HG03575 (cell line): ENCODE data around the gene DUS2.
A peak's percentile ranks its signal among the peaks of the same experiment; 100 is the strongest.

Experiments used
- ATAC-seq: cut with Tn5 transposase; IDR thresholded peaks from one replicate; pipeline ENCODE4 v1.9.1; 2021; ENCODE audit not compliant: unreplicated experiment, insufficient number of reproducible peaks, low FRiP score; ENCODE audit errors: extremely low read depth

Gene DUS2

DNA sequence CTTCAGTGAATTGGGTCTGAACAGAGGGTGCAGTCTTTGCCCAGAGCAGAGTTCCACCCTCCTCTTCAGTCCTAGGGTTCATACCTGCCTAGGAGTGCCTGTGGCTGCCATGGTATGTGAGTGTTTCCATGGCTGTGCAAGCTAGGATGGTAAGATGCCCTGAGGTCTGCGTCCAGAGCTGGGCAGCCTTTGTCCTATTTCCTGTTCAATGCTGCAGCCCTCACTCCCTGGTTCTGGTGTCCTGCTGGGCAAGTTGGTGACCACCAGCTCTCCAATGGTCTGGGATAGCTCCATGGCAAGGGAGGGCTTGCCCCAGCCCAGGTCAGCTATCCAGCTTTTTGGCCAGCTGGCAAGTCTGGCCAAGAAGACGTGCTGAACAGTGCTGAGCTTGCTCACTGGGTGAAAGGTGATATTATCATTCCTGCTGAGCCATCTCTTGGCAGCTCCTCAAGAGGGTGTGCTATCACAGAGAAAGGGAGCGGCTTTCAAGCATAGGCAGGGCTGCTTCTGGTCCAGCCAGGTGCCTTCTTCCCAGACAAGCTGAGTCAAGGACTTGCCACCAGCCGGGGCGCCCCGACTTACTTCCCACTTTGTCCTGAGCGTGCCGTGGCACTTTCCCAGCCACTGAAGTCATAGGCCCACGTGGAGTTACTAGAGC, 49.1 kb downstream of the DUS2 start:
- no peak for ATAC-seq

GRCh38 chr16:68073902-68074760, 51.0 kb downstream of the DUS2 start:
- ATAC-seq: no peak

DNA sequence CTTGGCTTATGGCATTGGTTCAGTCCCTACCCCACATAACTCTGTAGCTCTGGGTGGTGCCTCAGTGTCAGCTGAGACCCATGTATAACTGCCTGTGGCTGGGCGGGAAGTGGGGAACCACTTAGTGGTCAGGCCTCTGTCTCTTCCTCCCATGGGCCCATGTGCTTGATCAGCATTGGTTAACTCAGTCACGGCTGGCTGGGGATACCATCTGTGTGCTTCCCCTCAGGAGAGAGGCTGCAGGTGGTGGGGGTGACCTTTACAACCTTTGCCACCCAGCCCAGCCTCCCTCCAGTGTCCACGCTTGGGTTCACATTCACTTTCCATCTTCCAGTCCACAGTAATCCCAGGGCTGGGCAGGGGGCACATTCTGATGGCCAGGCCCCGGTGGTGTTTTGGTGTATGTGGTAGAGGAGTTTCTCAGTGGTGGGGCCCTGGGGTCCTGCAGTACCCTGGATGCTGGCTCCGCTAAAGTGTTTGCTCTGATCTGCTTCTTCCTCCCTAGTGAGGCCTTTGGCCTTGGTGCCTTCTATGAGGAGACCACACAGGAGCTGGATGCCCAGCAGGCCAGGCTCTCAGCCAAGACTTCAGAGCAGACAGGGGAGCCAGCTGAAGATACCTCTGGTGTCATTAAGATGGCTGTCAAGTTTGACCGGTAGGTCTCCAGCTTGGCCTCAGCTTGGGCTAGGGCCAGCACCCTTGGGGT, 51.9 kb downstream of the DUS2 start:
- peak; percentile 26 for ATAC-seq

DNA sequence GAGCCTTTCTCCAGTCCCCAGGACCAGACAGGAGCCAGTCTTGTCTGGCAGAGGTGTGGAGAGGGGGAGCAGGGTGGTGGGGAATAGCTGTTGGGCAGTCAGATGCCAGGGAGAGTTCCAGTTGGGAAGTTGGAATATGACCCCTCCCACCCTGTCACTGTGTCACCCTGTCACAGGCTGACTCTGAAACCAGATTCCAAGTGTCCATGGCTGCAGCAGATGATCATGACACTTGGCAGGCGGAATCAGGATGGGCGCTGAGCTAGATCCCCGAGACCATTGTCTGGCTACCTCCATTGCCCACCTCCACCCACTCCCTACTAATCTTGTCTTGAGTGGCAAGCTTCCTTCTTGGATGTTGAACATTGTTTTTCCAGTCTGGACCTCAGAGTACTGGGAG, 52.9 kb downstream of the DUS2 start:
- no peak for ATAC-seq

GRCh38 chr16:68076560-68076959, 53.5 kb downstream of the DUS2 start:
- ATAC-seq: no peak

- no peak for ATAC-seq
These were observed 55.0 kb downstream of the DUS2 start for GRCh38 chr16:68077866-68078700.

DNA sequence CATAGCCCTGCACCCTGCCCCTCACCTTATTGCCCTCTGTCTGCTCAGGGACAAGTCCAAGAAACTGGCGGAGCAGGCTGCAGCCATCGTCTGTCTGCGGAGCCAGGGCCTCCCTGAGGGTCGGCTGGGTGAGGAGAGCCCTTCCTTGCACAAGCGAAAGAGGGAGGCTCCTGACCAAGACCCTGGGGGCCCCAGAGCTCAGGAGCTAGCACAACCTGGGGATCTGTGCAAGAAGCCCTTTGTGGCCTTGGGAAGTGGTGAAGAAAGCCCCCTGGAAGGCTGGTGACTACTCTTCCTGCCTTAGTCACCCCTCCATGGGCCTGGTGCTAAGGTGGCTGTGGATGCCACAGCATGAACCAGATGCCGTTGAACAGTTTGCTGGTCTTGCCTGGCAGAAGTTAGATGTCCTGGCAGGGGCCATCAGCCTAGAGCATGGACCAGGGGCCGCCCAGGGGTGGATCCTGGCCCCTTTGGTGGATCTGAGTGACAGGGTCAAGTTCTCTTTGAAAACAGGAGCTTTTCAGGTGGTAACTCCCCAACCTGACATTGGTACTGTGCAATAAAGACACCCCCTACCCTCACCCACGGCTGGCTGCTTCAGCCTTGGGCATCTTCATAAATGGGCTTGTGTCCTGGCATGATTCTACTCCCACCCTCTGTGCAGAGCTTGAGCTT, 55.8 kb downstream of the DUS2 start:
- no peak for ATAC-seq

DNA sequence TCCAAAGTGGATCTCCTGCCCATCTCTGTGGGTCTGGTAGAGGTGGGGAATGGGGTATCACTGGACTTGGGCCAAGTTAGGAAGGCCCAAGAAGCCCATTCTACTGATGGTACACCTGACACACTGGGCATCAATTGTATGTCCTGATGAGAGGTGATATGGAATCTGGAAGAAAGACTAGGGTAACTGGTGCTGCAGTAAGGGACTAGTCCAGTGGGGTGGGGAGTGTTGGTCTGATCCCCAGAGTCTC, 56.2 kb downstream of the DUS2 start:
- ATAC-seq: no peak

GRCh38 chr16:68079626-68080344, 56.7 kb downstream of the DUS2 start:
- ATAC-seq: no peak

DNA sequence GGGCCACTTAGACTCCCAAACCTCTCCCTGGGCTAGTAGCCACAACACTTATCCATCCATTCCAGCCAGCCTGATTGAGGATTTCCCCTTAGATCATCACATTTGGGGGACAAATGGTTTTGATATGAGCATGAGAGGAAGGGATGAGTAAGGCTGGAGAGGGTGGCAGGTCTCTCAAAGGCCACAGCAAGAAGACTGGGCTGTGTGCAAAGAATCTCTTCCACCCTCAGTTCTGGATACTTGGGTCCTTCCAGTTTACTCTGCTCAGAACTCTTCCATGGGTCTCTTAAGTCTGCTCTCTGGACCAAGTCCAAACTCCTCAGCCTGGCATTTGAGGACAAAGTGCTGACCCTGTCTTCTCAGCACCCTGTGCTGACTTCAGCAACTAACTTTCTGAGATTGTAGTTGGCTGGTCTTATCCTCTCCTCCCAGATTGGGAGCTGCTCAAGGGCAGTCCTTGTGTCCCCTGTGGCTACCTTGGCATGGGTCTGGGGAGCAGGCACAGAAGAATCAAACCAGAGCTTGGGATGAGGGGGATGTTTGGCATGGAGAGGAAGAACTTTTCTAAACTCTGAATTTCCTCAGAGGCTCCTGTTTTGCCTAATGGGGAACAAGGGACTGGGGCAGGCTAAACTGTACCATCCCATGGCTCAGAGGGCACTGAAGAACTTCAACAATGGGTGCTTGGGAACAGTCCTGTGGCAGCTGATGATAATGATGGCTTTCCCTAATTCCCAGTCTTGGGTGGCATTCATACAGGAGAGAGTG, 59.0 kb downstream of the DUS2 start:
- no peak for ATAC-seq

GRCh38 chr16:68082629-68083238, 59.6 kb downstream of the DUS2 start:
- ATAC-seq: no peak

- no peak for ATAC-seq
These were observed 60.2 kb downstream of the DUS2 start for GRCh38 chr16:68083239-68083781.

- ATAC-seq: no peak
These were observed 60.9 kb downstream of the DUS2 start for GRCh38 chr16:68083861-68084503.

- ATAC-seq: no peak
These were observed 61.6 kb downstream of the DUS2 start for GRCh38 chr16:68084504-68085258.

DNA sequence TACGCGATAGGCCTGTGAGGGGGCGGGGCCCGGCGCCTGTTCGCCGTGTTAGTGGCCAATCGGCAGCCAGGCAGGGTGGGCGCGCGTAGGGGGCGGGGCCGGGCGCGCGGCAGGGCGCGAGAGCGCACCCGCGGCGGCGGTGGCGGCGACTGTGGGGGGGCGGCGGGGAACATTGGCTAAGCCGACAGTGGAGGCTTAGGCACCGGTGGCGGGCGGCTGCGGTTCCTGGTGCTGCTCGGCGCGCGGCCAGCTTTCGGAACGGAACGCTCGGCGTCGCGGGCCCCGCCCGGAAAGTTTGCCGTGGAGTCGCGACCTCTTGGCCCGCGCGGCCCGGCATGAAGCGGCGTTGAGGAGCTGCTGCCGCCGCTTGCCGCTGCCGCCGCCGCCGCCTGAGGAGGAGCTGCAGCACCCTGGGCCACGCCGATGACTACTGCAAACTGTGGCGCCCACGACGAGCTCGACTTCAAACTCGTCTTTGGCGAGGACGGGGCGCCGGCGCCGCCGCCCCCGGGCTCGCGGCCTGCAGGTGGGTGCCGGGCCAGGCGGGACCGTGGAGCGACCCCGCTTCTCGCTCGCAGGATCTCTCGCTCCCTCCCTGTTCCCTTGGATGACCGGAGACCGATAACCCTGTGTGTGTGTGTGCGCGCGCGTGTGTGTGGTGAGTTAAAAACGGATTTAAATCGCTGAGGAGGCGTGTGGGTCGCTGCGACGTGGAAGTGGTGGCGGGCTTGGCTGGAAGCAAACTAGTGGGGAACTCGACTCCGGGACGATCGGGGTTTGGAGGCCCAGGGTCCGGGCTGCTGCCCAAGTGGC, 62.4 kb downstream of the DUS2 start, which contains the start of gene NFATC3:
Gene NFATC3 (plus strand): TSS at position 112 of the 813 bp plus-strand sequence. CDS start 312 bp downstream, at position 424.
- ATAC-seq: no peak
